Medulla oblongata (tissue), 1 donor: ENCODE results near the gene RCAN1.
"Not testable (repeated sequence)": the region's sequence is repeated elsewhere in the genome, so short reads cannot be mapped to it uniquely, and the experiment has no call there.

Source experiments
- DNase-seq: peaks from one replicate; pipeline ENCODE4 v3.0.0-alpha.2; 2015; ENCODE audit errors: extremely low spot score

RCAN1 gene

GRCh38 chr21:34569381-34569979, 45.4 kb downstream of the RCAN1 start:
- no peak for DNase-seq

- not testable (repeated sequence) for DNase-seq
Measured at GRCh38 chr21:34568801-34569200, 46.1 kb downstream of the RCAN1 start.

GRCh38 chr21:34567604-34568155, 47.2 kb downstream of the RCAN1 start:
- DNase-seq = no peak

- no peak for DNase-seq
Measured at GRCh38 chr21:34565238-34565637, 49.7 kb downstream of the RCAN1 start.

- not testable (repeated sequence) for DNase-seq
Measured at GRCh38 chr21:34563370-34563769, 51.5 kb downstream of the RCAN1 start.

GRCh38 chr21:34561806-34562205, 53.1 kb downstream of the RCAN1 start:
- no peak for DNase-seq

GRCh38 chr21:34560609-34561008, 54.3 kb downstream of the RCAN1 start:
- DNase-seq = no peak

GRCh38 chr21:34560021-34560420, 54.9 kb downstream of the RCAN1 start:
- no peak for DNase-seq

GRCh38 chr21:34559089-34559631, 55.8 kb downstream of the RCAN1 start:
- DNase-seq = no peak

GRCh38 chr21:34558166-34558565, 56.7 kb downstream of the RCAN1 start:
- no peak for DNase-seq

- DNase-seq = no peak
Measured at GRCh38 chr21:34557261-34557660, 57.7 kb downstream of the RCAN1 start.

- not testable (repeated sequence) for DNase-seq
Measured at GRCh38 chr21:34554670-34555069, 60.2 kb downstream of the RCAN1 start.

- no peak for DNase-seq
Measured at GRCh38 chr21:34554227-34554626, 60.7 kb downstream of the RCAN1 start.

GRCh38 chr21:34553151-34553952, 61.6 kb downstream of the RCAN1 start:
- no peak for DNase-seq

- no peak for DNase-seq
Measured at GRCh38 chr21:34552360-34553098, 62.4 kb downstream of the RCAN1 start.

GRCh38 chr21:34550182-34550799, 64.6 kb downstream of the RCAN1 start:
- DNase-seq = no peak

GRCh38 chr21:34548781-34549376, 66.0 kb downstream of the RCAN1 start:
- no peak for DNase-seq

GRCh38 chr21:34546542-34546941, 68.4 kb downstream of the RCAN1 start:
- DNase-seq = peak; percentile 34

GRCh38 chr21:34545079-34545884, 69.6 kb downstream of the RCAN1 start:
- DNase-seq = peak; percentile 89

- peak; percentile 38 for DNase-seq
Measured at GRCh38 chr21:34544032-34544496, 70.8 kb downstream of the RCAN1 start.
